Osteoblast (primary cell): ENCODE data around the gene NPBWR2. TPM values are rescaled to one million over a fixed set of nuclear protein-coding genes. Genes with fewer than 3 reads are reported as not detected.

Experiments
- DNase-seq: peaks from one replicate; pipeline ENCODE4 v3.0.0; 2011; ENCODE audit warnings: low spot score, mixed read lengths; ENCODE audit not compliant: insufficient read length; ENCODE audit errors: missing footprints
- H2AFZ ChIP-seq: 2 replicates; pipeline ENCODE4 v1.6.0; 2011; ENCODE audit warnings: mild to moderate bottlenecking, low read length
- H3K27ac ChIP-seq: 2 replicates; pipeline ENCODE4 v1.5.1; 2011; ENCODE audit warnings: mild to moderate bottlenecking, low read depth, low read length, moderate library complexity
- H3K27me3 ChIP-seq: 2 replicates; pipeline ENCODE4 v1.6.0; 2012; ENCODE audit warnings: mild to moderate bottlenecking, control low read depth, inconsistent platforms, low read length, moderate library complexity; ENCODE audit not compliant: insufficient read depth
- H3K36me3 ChIP-seq: 2 replicates; pipeline ENCODE4 v1.5.1; 2011; ENCODE audit warnings: mild to moderate bottlenecking, low read length, control low read depth, moderate library complexity; ENCODE audit not compliant: insufficient read depth
- H3K4me1 ChIP-seq: 2 replicates; pipeline ENCODE4 v1.5.1; 2011; ENCODE audit warnings: mild to moderate bottlenecking, low read length, control low read depth, moderate library complexity; ENCODE audit not compliant: insufficient read depth
- H3K4me2 ChIP-seq: 2 replicates; pipeline ENCODE4 v1.6.0; 2011; ENCODE audit warnings: mild to moderate bottlenecking, low read length; ENCODE audit not compliant: insufficient read depth
- H3K4me3 ChIP-seq: fragments of 200-600 bp; sonication (generic); 3 replicates; pipeline ENCODE4 v1.5.1; 2012; ENCODE audit warnings: mild to moderate bottlenecking, low read length, inconsistent platforms; ENCODE audit not compliant: insufficient read depth
- H3K79me2 ChIP-seq: 2 replicates; pipeline ENCODE4 v1.6.0; 2012; ENCODE audit warnings: mild to moderate bottlenecking, low read length, control low read depth, inconsistent platforms; ENCODE audit not compliant: insufficient read depth
- H3K9me3 ChIP-seq: 2 replicates; pipeline ENCODE4 v1.5.1; 2011; ENCODE audit warnings: low read depth, low read length, control low read depth
- H4K20me1 ChIP-seq: 2 replicates; pipeline ENCODE4 v1.6.0; 2012; ENCODE audit warnings: mild to moderate bottlenecking, low read length, control low read depth; ENCODE audit not compliant: insufficient read depth
- CTCF ChIP-seq: IDR thresholded peaks from 2 replicates; pipeline ENCODE4 v1.5.1; 2011; ENCODE audit warnings: mild to moderate bottlenecking, low read depth, low read length, moderate library complexity; ENCODE audit errors: extremely low read depth
- total RNA-seq: library from RNA; depleted of rRNA; stranded (reverse); fragments of >200 nt; gene quantifications from 2 replicates; pipeline ENCODE4 v1.2.3, GENCODE V29; 2012

The NPBWR2 gene
- total RNA-seq, 1 donor = not detected

GRCh38 chr20:64100566-64100888, 6.8 kb downstream of the NPBWR2 start:
- no peaks in the 10 kb centered on the region for H4K20me1 ChIP-seq
- H3K4me1 ChIP-seq = no peaks in the 10 kb centered on the region
- H3K79me2 ChIP-seq = no peaks in the 10 kb centered on the region
- no peaks in the 10 kb centered on the region for H3K9me3 ChIP-seq
- H2AFZ ChIP-seq = no peak overlapping the region
- DNase-seq = no peak
- H3K27me3 ChIP-seq = peaks cover 35% of the 10 kb centered on the region
- H3K4me3 ChIP-seq = no peak overlapping the region
- TF ChIP-seq CTCF = no peak
- H3K4me2 ChIP-seq = no peak overlapping the region
- no peaks in the 10 kb centered on the region for H3K36me3 ChIP-seq
- no peak overlapping the region for H3K27ac ChIP-seq

DNA sequence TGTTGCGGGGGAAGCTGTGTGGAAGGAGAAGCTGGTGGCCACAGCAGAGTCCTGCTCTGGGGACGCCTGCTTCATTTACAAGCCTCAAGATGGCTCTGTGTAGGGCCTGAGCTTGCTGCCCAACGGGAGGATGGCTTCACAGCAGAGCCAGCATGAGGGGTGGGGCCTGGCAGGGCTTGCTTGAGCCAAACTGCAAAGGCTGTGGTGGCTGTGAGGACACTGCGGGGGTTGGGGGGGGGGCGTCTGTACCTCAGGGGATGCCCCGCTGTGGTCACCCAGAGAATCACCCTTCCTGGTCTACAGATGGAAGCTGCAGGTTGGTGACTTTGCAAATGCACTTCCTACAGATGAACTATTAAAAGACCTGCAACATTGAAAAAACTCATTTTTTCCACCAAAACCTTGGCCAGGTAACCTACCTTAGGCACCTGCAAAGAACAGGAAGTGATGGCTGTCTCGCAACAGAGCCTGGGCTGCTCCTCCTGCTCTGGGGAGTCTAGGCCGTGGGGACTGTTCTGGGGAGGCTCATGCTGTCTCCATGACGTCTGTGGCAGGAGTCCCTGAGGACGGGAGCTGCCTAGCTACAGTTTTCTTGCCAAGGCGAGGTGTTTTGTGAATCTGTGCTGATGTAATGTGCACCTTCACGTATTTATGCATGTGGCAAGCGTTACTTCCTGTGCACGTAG, 7.3 kb downstream of the NPBWR2 start:
- Histone ChIP-seq H3K4me2 (no peak overlapping the region), H4K20me1 (no peaks in the 10 kb centered on the region), H3K27ac (no peak overlapping the region), H3K9me3 (no peaks in the 10 kb centered on the region), H3K4me1 (no peaks in the 10 kb centered on the region), H2AFZ (no peak overlapping the region), H3K4me3 (no peak overlapping the region), H3K36me3 (no peaks in the 10 kb centered on the region), H3K79me2 (no peaks in the 10 kb centered on the region), H3K27me3 (peaks cover 35% of the 10 kb centered on the region)
- no peak for DNase-seq
- TF ChIP-seq CTCF = no peak

- Histone ChIP-seq H3K27me3 (peaks cover 35% of the 10 kb centered on the region), H3K4me3 (no peak overlapping the region), H3K9me3 (no peaks in the 10 kb centered on the region), H3K4me1 (no peaks in the 10 kb centered on the region), H4K20me1 (no peaks in the 10 kb centered on the region), H3K27ac (no peak overlapping the region), H2AFZ (no peak overlapping the region), H3K4me2 (no peak overlapping the region), H3K79me2 (no peaks in the 10 kb centered on the region), H3K36me3 (no peaks in the 10 kb centered on the region)
- no peak for DNase-seq
- TF ChIP-seq CTCF = no peak
Observed at GRCh38 chr20:64099086-64099786, 8.1 kb downstream of the NPBWR2 start.

DNA sequence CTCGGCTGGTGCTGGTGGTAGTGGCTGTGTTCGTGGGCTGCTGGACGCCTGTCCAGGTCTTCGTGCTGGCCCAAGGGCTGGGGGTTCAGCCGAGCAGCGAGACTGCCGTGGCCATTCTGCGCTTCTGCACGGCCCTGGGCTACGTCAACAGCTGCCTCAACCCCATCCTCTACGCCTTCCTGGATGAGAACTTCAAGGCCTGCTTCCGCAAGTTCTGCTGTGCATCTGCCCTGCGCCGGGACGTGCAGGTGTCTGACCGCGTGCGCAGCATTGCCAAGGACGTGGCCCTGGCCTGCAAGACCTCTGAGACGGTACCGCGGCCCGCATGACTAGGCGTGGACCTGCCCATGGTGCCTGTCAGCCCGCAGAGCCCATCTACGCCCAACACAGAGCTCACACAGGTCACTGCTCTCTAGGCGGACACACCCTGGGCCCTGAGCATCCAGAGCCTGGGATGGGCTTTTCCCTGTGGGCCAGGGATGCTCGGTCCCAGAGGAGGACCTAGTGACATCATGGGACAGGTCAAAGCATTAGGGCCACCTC, 8.8 kb downstream of the NPBWR2 start:
- no peak overlapping the region for H3K4me2 ChIP-seq
- H3K36me3 ChIP-seq = no peaks in the 10 kb centered on the region
- no peak for TF ChIP-seq CTCF
- H3K27me3 ChIP-seq = peaks cover 30% of the 10 kb centered on the region
- H4K20me1 ChIP-seq = no peaks in the 10 kb centered on the region
- no peak overlapping the region for H3K4me3 ChIP-seq
- DNase-seq = no peak
- no peak overlapping the region for H3K27ac ChIP-seq
- H3K9me3 ChIP-seq = no peaks in the 10 kb centered on the region
- no peaks in the 10 kb centered on the region for H3K79me2 ChIP-seq
- no peak overlapping the region for H2AFZ ChIP-seq
- no peaks in the 10 kb centered on the region for H3K4me1 ChIP-seq
